Endodermal cell (in vitro differentiated cells): ENCODE data around the gene OGFR. TPM values are rescaled to one million over a fixed set of nuclear protein-coding genes. Genes with fewer than 3 reads are reported as not detected.

Experiments used
- DNase-seq: peaks from one replicate; pipeline ENCODE4 v3.0.0-alpha.2; 2017
- H3K27ac ChIP-seq: 2 replicates; pipeline ENCODE4 v1.5.1; 2013; ENCODE audit warnings: mild to moderate bottlenecking, low read depth, low read length, moderate library complexity
- H3K27me3 ChIP-seq: 2 replicates; pipeline ENCODE4 v1.6.1; 2013; ENCODE audit warnings: mild to moderate bottlenecking, low read length, moderate library complexity; ENCODE audit not compliant: insufficient read depth, control insufficient read depth, poor library complexity, severe bottlenecking
- H3K36me3 ChIP-seq: 2 replicates; pipeline ENCODE4 v1.7.0; 2013; ENCODE audit warnings: mild to moderate bottlenecking, low read length, moderate library complexity; ENCODE audit not compliant: control insufficient read depth, insufficient read depth
- H3K4me1 ChIP-seq: one replicate; pipeline ENCODE4 v1.7.0; 2013; ENCODE audit warnings: low read length; ENCODE audit not compliant: control insufficient read depth, insufficient read depth
- H3K4me3 ChIP-seq: 2 replicates; pipeline ENCODE4 v1.5.1; 2013; ENCODE audit warnings: mild to moderate bottlenecking, low read length, moderate library complexity
- H3K9ac ChIP-seq: 2 replicates; pipeline ENCODE4 v1.6.1; 2013; ENCODE audit warnings: mild to moderate bottlenecking, low read length, moderate library complexity; ENCODE audit not compliant: poor library complexity, severe bottlenecking; ENCODE audit errors: extremely low read depth
- H3K9me3 ChIP-seq: 2 replicates; pipeline ENCODE4 v1.6.1; 2013; ENCODE audit warnings: mild to moderate bottlenecking, low read length, moderate library complexity; ENCODE audit not compliant: control insufficient read depth
- H3K27ac Mint-ChIP-seq: 2 replicates; pipeline ENCODE4 v1.8.0; 2020; ENCODE audit warnings: mixed read lengths
- H3K27me3 Mint-ChIP-seq: 2 replicates; pipeline ENCODE4 v1.8.0; 2021; ENCODE audit warnings: mild to moderate bottlenecking, mixed read lengths; ENCODE audit not compliant: insufficient read depth
- H3K36me3 Mint-ChIP-seq: 2 replicates; pipeline ENCODE4 v1.8.0; 2020; ENCODE audit warnings: low read depth, mixed read lengths
- H3K4me1 Mint-ChIP-seq: 2 replicates; pipeline ENCODE4 v1.8.0; 2020; ENCODE audit warnings: mixed read lengths
- H3K4me3 Mint-ChIP-seq: 2 replicates; pipeline ENCODE4 v1.8.0; 2020; ENCODE audit warnings: mild to moderate bottlenecking, moderate library complexity, mixed read lengths
- H3K9me3 Mint-ChIP-seq: 2 replicates; pipeline ENCODE4 v1.8.0; 2020; ENCODE audit warnings: mild to moderate bottlenecking, mixed read lengths
- CTCF ChIP-seq: fragments of 200-600 bp; sonication (generic); conservative IDR thresholded peaks from 2 replicates; pipeline ENCODE4 v1.5.0; 2021; ENCODE audit warnings: antibody characterized with exemption, mild to moderate bottlenecking
- WGBS, 2 experiments: methylation state at CpG; one replicate each; pipeline versions ENCODE4 v1.1.5 to v1.1.7; 2013; ENCODE audit warnings: missing lambda C conversion rate in 2 of 2, mixed read lengths in 1 of 2; ENCODE audit not compliant: insufficient coverage in 1 of 2, insufficient read length in 1 of 2; 5-methylcytosine and 5-hydroxymethylcytosine counted together
- total RNA-seq, 2 donors: library from RNA; stranded (reverse); fragmentation: NEBNext Ultra II Directional in 1 of 2; extraction: Animal tissue kit (Norgen Biotek cat#: 25700) in 1 of 2; gene quantifications; 2 replicates in 1 of 2; 3 replicates in 1 of 2; pipeline ENCODE4 v1.2.1, GENCODE V29; 2021

OGFR gene
- total RNA-seq, 2 donors from 2014 or later: 28.1 to 28.5 TPM

GRCh38 chr20:62839261-62839660, 34.6 kb downstream of the OGFR start:
- peaks cover 36% of the 10 kb centered on the region for H3K36me3 ChIP-seq
- no peaks in the 10 kb centered on the region for H3K27me3 ChIP-seq
- Mint-ChIP-seq H3K27me3 (no peaks in the 10 kb centered on the region), H3K27ac (no peak overlapping the region), H3K4me1 (no peaks in the 10 kb centered on the region), H3K36me3 (peaks cover 31% of the 10 kb centered on the region), H3K4me3 (no peak overlapping the region), H3K9me3 (no peaks in the 10 kb centered on the region)
- DNase-seq: no peak
- H3K4me1 ChIP-seq: no peaks in the 10 kb centered on the region
- no peak for TF ChIP-seq CTCF
- no peak overlapping the region for H3K27ac ChIP-seq
- no peak overlapping the region for H3K4me3 ChIP-seq
- 94 to 95% methylated on average over 5 to 6 of the region's 8 CpGs for WGBS, 2 experiments
- no peak overlapping the region for H3K9ac ChIP-seq
- H3K9me3 ChIP-seq: no peaks in the 10 kb centered on the region

DNA sequence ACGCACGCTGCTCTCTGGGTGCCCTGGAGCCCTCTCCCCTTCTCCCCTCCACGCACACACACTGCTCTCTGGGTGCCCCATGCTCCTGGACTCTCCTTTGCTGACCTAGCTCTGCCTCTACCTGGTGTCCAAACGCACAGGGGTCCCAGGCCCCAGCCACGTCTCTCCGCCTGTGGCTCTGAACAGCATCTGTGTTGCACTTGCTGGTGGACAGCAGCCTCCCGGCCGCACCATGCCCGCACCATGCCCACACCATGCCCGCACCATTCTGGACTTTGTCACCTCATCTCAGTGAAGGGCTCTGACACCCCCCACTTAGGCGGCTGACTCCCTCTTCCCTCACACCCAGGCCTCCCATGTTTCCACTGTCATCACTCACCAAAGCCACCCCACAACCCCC, 35.2 kb downstream of the OGFR start:
- Mint-ChIP-seq H3K4me3 (no peak overlapping the region), H3K27ac (peak overlapping the region; percentile 64), H3K36me3 (peaks cover 32% of the 10 kb centered on the region), H3K4me1 (no peaks in the 10 kb centered on the region), H3K9me3 (no peaks in the 10 kb centered on the region), H3K27me3 (no peaks in the 10 kb centered on the region)
- H3K9me3 ChIP-seq: no peaks in the 10 kb centered on the region
- 95 to 100% methylated on average over 6 to 11 of the region's 11 CpGs for WGBS, 2 experiments
- H3K27ac ChIP-seq: no peak overlapping the region
- H3K9ac ChIP-seq: no peak overlapping the region
- TF ChIP-seq CTCF: no peak
- peaks cover 36% of the 10 kb centered on the region for H3K36me3 ChIP-seq
- no peaks in the 10 kb centered on the region for H3K4me1 ChIP-seq
- DNase-seq: no peak
- no peak overlapping the region for H3K4me3 ChIP-seq
- H3K27me3 ChIP-seq: no peaks in the 10 kb centered on the region

GRCh38 chr20:62840244-62841197, 35.9 kb downstream of the OGFR start:
- Histone ChIP-seq H3K4me3 (no peak overlapping the region), H3K27me3 (no peaks in the 10 kb centered on the region), H3K27ac (no peak overlapping the region), H3K36me3 (peaks cover 34% of the 10 kb centered on the region), H3K9me3 (no peaks in the 10 kb centered on the region), H3K9ac (no peak overlapping the region), H3K4me1 (no peaks in the 10 kb centered on the region)
- TF ChIP-seq CTCF: no peak
- H3K36me3 Mint-ChIP-seq: peaks cover 34% of the 10 kb centered on the region
- H3K27ac Mint-ChIP-seq: no peak overlapping the region
- H3K27me3 Mint-ChIP-seq: no peaks in the 10 kb centered on the region
- H3K9me3 Mint-ChIP-seq: no peaks in the 10 kb centered on the region
- no peaks in the 10 kb centered on the region for H3K4me1 Mint-ChIP-seq
- no peak for DNase-seq
- WGBS, 2 experiments: 94 to 95% methylated on average over 30 to 44 of the region's 45 CpGs
- no peak overlapping the region for H3K4me3 Mint-ChIP-seq
